ENCODE data around the gene SCAF4.

Gene SCAF4

GRCh38 chr21:31731857-31732596 lies at the start of gene SCAF4:
TSS of gene SCAF4 (minus strand) at chr21:31732118. CDS start at chr21:31731692, 426 bp downstream.
- peaks cover 47% of the 10 kb centered on the region for H3K4me1 ChIP-seq (ENCODE audit: insufficient read depth, low read length, poor library complexity, severe bottlenecking)
- H4K20me1 ChIP-seq (ENCODE audit: insufficient read depth, low read length, poor library complexity, severe bottlenecking), result peaks cover 45% of the 10 kb centered on the region
- H3K9me3 ChIP-seq (ENCODE audit: insufficient read depth, low read depth, low read length), result no peaks in the 10 kb centered on the region
- peaks cover 65% of the 10 kb centered on the region for H3K79me2 ChIP-seq (ENCODE audit: insufficient read depth, low read length)
- H3F3A ChIP-seq (ENCODE audit: low read depth), result no peaks in the 10 kb centered on the region
- H3K9ac ChIP-seq (ENCODE audit: low read depth, low read length, poor library complexity, severe bottlenecking), result peak within 1 kb of the TSS; percentile 94
- no peaks in the 10 kb centered on the region for H3K36me3 ChIP-seq (ENCODE audit: insufficient read depth, low read length)
- H3K4me3 ChIP-seq (ENCODE audit: low read length, poor library complexity, severe bottlenecking), result peak within 1 kb of the TSS; percentile 86
- H3K27me3 ChIP-seq (ENCODE audit: insufficient read depth, low read length, poor library complexity, severe bottlenecking), result no peaks in the 10 kb centered on the region
- TF ChIP-seq, protein P1, sequence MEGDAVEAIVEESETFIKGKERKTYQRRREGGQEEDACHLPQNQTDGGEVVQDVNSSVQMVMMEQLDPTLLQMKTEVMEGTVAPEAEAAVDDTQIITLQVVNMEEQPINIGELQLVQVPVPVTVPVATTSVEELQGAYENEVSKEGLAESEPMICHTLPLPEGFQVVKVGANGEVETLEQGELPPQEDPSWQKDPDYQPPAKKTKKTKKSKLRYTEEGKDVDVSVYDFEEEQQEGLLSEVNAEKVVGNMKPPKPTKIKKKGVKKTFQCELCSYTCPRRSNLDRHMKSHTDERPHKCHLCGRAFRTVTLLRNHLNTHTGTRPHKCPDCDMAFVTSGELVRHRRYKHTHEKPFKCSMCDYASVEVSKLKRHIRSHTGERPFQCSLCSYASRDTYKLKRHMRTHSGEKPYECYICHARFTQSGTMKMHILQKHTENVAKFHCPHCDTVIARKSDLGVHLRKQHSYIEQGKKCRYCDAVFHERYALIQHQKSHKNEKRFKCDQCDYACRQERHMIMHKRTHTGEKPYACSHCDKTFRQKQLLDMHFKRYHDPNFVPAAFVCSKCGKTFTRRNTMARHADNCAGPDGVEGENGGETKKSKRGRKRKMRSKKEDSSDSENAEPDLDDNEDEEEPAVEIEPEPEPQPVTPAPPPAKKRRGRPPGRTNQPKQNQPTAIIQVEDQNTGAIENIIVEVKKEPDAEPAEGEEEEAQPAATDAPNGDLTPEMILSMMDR (conservative IDR thresholded peaks at IDR 0.05; ENCODE audit: low read length), result no peak
- TF ChIP-seq EZH2phosphoT487 (IDR thresholded peaks at IDR 0.05; ENCODE audit: borderline replicate concordance), result no peak
- no peaks in the 10 kb centered on the region for H3K9me2 ChIP-seq (replicated peaks; ENCODE audit: low read depth, low read length)
- peak within 1 kb of the TSS; percentile 73 for H2AFZ ChIP-seq (ENCODE audit: low read length)
- H3K4me2 ChIP-seq (ENCODE audit: low read depth, low read length, poor library complexity, severe bottlenecking), result peak within 1 kb of the TSS; percentile 98

GRCh38 chr21:31780944-31781343 lies 49.0 kb upstream of the SCAF4 start:
- TF ChIP-seq, protein P1 (conservative IDR thresholded peaks at IDR 0.05; ENCODE audit: low read length), result peak; percentile 25; the same call in 1 of the 2 replicates
- no peak for TF ChIP-seq EZH2phosphoT487 (IDR thresholded peaks at IDR 0.05; ENCODE audit: borderline replicate concordance)
- Histone ChIP-seq H3K9me2 (replicated peaks; ENCODE audit: low read depth, low read length) (no peaks in the 10 kb centered on the region), H3K36me3 (ENCODE audit: insufficient read depth, low read length) (no peaks in the 10 kb centered on the region), H3K27me3 (ENCODE audit: insufficient read depth, low read length, poor library complexity, severe bottlenecking) (no peaks in the 10 kb centered on the region), H2AFZ (ENCODE audit: low read length) (no peak overlapping the region), H3F3A (ENCODE audit: low read depth) (no peaks in the 10 kb centered on the region), H3K4me1 (ENCODE audit: insufficient read depth, low read length, poor library complexity, severe bottlenecking) (no peaks in the 10 kb centered on the region), H3K4me2 (ENCODE audit: low read depth, low read length, poor library complexity, severe bottlenecking) (no peak overlapping the region), H4K20me1 (ENCODE audit: insufficient read depth, low read length, poor library complexity, severe bottlenecking) (no peaks in the 10 kb centered on the region), H3K79me2 (ENCODE audit: insufficient read depth, low read length) (no peaks in the 10 kb centered on the region), H3K9ac (ENCODE audit: low read depth, low read length, poor library complexity, severe bottlenecking) (no peak overlapping the region), H3K4me3 (ENCODE audit: low read length, poor library complexity, severe bottlenecking) (no peak overlapping the region), H3K9me3 (ENCODE audit: insufficient read depth, low read depth, low read length) (no peaks in the 10 kb centered on the region)

- no peaks in the 10 kb centered on the region for H3F3A ChIP-seq (ENCODE audit: low read depth)
- no peaks in the 10 kb centered on the region for H3K9me3 ChIP-seq (ENCODE audit: insufficient read depth, low read depth, low read length)
- H4K20me1 ChIP-seq (ENCODE audit: insufficient read depth, low read length, poor library complexity, severe bottlenecking), result no peaks in the 10 kb centered on the region
- no peaks in the 10 kb centered on the region for H3K79me2 ChIP-seq (ENCODE audit: insufficient read depth, low read length)
- no peak overlapping the region for H3K4me2 ChIP-seq (ENCODE audit: low read depth, low read length, poor library complexity, severe bottlenecking)
- no peak overlapping the region for H3K4me3 ChIP-seq (ENCODE audit: low read length, poor library complexity, severe bottlenecking)
- H3K27me3 ChIP-seq (ENCODE audit: insufficient read depth, low read length, poor library complexity, severe bottlenecking), result no peaks in the 10 kb centered on the region
- TF ChIP-seq EZH2phosphoT487 (IDR thresholded peaks at IDR 0.05; ENCODE audit: borderline replicate concordance), result no peak
- TF ChIP-seq, protein P1 (conservative IDR thresholded peaks at IDR 0.05; ENCODE audit: low read length), result no peak
- no peaks in the 10 kb centered on the region for H3K4me1 ChIP-seq (ENCODE audit: insufficient read depth, low read length, poor library complexity, severe bottlenecking)
- H3K9ac ChIP-seq (ENCODE audit: low read depth, low read length, poor library complexity, severe bottlenecking), result no peak overlapping the region
- no peaks in the 10 kb centered on the region for H3K36me3 ChIP-seq (ENCODE audit: insufficient read depth, low read length)
- no peak overlapping the region for H2AFZ ChIP-seq (ENCODE audit: low read length)
- H3K9me2 ChIP-seq (replicated peaks; ENCODE audit: low read depth, low read length), result no peaks in the 10 kb centered on the region
Measured at GRCh38 chr21:31778546-31778945, 46.6 kb upstream of the SCAF4 start.

Measured in Loucy (cell line).